WTC11 (cell line): ENCODE data around the gene PPP6R1.

ENCODE experiments used
- CREB1 ChIP-seq: sonication (generic); formaldehyde crosslinking; IDR thresholded peaks from 2 replicates; pipeline ENCODE4 v1.8.0; 2023; ENCODE audit warnings: mild to moderate bottlenecking, missing genetic modification reagents
- CTCF ChIP-seq: fragments of 200-600 bp; IDR thresholded peaks from 2 replicates; pipeline ENCODE4 v1.8.0; 2022; ENCODE audit warnings: antibody characterized with exemption
- ELF4 ChIP-seq: sonication (generic); formaldehyde crosslinking; IDR thresholded peaks from 2 replicates; pipeline ENCODE4 v1.8.1; 2022; ENCODE audit warnings: low read depth, mild to moderate bottlenecking, moderate library complexity, missing genetic modification reagents
- ERG ChIP-seq: fragments of 250-450 bp; sonication (Bioruptor Pico); IDR thresholded peaks from 2 replicates; pipeline ENCODE4 v1.8.0; 2021; ENCODE audit warnings: mild to moderate bottlenecking
- FOXP1 ChIP-seq: sonication (generic); formaldehyde crosslinking; IDR thresholded peaks from 2 replicates; pipeline ENCODE4 v1.8.0; 2022; ENCODE audit warnings: missing genetic modification reagents, mild to moderate bottlenecking, moderate library complexity, borderline replicate concordance
- GABPB1 ChIP-seq: sonication (generic); formaldehyde crosslinking; IDR thresholded peaks from 2 replicates; pipeline ENCODE4 v1.8.1; 2023; ENCODE audit warnings: mild to moderate bottlenecking, missing genetic modification reagents
- HMGXB4 ChIP-seq: sonication (generic); formaldehyde crosslinking; IDR thresholded peaks from 2 replicates; pipeline ENCODE4 v1.8.1; 2023; ENCODE audit warnings: mild to moderate bottlenecking, moderate library complexity, missing genetic modification reagents
- RELA ChIP-seq: sonication (generic); formaldehyde crosslinking; IDR thresholded peaks from 2 replicates; pipeline ENCODE4 v1.8.1; 2022; ENCODE audit warnings: missing genetic modification reagents, mild to moderate bottlenecking, borderline replicate concordance
- SOX15 ChIP-seq: fragments of 250-450 bp; sonication (Bioruptor Pico); IDR thresholded peaks from 2 replicates; pipeline ENCODE4 v1.9.0; 2021; ENCODE audit warnings: mild to moderate bottlenecking
- STAT6 ChIP-seq: sonication (generic); formaldehyde crosslinking; conservative IDR thresholded peaks from 2 replicates; pipeline ENCODE4 v1.8.1; 2023; ENCODE audit warnings: mild to moderate bottlenecking, low read depth, missing genetic modification reagents, moderate library complexity
- USF1 ChIP-seq: sonication (generic); formaldehyde crosslinking; IDR thresholded peaks from 2 replicates; pipeline ENCODE4 v1.8.0; 2022; ENCODE audit warnings: mild to moderate bottlenecking, missing genetic modification reagents
- ZNF396 ChIP-seq: fragments of 250-450 bp; sonication (Bioruptor Pico); IDR thresholded peaks from 2 replicates; pipeline ENCODE4 v1.8.0; 2021; ENCODE audit warnings: mild to moderate bottlenecking, moderate library complexity, borderline replicate concordance
- TF ChIP-seq, protein P1 (sequence below): sonication (generic); formaldehyde crosslinking; IDR thresholded peaks from 2 replicates; pipeline ENCODE4 v1.8.1; 2022; ENCODE audit warnings: low read depth, missing genetic modification reagents, borderline replicate concordance
- TF ChIP-seq, protein P2 (sequence below): sonication (generic); formaldehyde crosslinking; IDR thresholded peaks from 2 replicates; pipeline ENCODE4 v1.8.1; 2023; ENCODE audit warnings: mild to moderate bottlenecking, missing genetic modification reagents, moderate library complexity

DNA sequence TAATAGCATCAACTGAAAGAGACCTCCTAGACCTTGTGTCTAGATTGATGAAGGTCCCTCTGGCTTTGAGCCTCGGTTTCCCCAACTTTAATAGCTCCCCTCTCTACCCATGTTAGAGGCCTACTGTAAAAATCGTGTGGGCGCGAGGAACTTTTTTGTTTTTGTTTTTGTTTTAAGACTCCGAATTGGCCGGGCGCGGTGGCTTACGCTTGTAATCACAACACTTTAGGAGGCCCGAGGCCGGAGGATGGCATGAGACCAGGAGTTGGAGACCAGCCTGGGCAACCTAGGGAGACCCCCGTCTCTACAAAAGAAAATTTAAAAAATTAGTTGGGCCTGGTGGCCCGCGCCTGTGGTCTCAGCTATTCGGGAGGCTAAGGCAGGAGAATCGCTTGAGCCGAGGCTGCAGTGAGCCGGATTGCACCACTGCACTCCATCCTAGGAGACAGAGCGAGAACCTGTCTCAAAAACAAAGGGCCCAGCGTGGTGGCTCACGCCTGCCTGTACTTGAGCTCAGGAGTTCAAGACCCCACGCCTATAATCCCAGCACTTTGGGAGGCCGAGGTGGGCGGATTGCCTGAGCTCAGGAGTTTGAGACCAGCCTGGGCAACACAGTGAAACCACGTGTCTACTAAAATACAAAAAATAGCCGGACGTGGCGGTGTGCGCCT is 858 bp upstream of the PPP6R1 start:
- TF ChIP-seq CREB1 (no peak), ERG (CRISPR knock-in tag) (no peak), CTCF (no peak), SOX15 (CRISPR knock-in tag) (no peak), STAT6 (CRISPR knock-in tag) (no peak), ELF4 (CRISPR knock-in tag) (no peak), FOXP1 (CRISPR knock-in tag) (no peak), USF1 (CRISPR knock-in tag) (no peak), HMGXB4 (CRISPR knock-in tag) (no peak), RELA (CRISPR knock-in tag) (no peak), ZNF396 (CRISPR knock-in tag) (no peak), GABPB1 (CRISPR knock-in tag) (no peak)
- TF ChIP-seq, protein P1, sequence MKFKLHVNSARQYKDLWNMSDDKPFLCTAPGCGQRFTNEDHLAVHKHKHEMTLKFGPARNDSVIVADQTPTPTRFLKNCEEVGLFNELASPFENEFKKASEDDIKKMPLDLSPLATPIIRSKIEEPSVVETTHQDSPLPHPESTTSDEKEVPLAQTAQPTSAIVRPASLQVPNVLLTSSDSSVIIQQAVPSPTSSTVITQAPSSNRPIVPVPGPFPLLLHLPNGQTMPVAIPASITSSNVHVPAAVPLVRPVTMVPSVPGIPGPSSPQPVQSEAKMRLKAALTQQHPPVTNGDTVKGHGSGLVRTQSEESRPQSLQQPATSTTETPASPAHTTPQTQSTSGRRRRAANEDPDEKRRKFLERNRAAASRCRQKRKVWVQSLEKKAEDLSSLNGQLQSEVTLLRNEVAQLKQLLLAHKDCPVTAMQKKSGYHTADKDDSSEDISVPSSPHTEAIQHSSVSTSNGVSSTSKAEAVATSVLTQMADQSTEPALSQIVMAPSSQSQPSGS: no peak
- TF ChIP-seq, protein P2, sequence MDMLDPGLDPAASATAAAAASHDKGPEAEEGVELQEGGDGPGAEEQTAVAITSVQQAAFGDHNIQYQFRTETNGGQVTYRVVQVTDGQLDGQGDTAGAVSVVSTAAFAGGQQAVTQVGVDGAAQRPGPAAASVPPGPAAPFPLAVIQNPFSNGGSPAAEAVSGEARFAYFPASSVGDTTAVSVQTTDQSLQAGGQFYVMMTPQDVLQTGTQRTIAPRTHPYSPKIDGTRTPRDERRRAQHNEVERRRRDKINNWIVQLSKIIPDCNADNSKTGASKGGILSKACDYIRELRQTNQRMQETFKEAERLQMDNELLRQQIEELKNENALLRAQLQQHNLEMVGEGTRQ (CRISPR knock-in tag): no peak
